ENCODE data around the gene ERI3.

- TF ChIP-seq CTCF (IDR thresholded peaks at IDR 0.05; ENCODE audit: poor library complexity) (no peak), EZH2 (IDR thresholded peaks at IDR 0.05; ENCODE audit: borderline replicate concordance) (no peak), EZH2phosphoT487 (IDR thresholded peaks at IDR 0.05; ENCODE audit: low read depth, severe bottlenecking, unreplicated experiment) (no peak)
These were observed 89.2 kb downstream of the ERI3 start for GRCh38 chr1:44265656-44266358.
